Urothelium cell line (cell line): ENCODE results near the gene PRSS22.
A peak's percentile ranks its signal among the peaks of the same experiment; 100 is the strongest.

ENCODE experiments used
- DNase-seq: peaks from one replicate; pipeline ENCODE4 v3.0.0; 2011; ENCODE audit warnings: low spot score, mixed read lengths
- FAIRE-seq: peaks from 2 replicates; lab custom pipeline; 2011; peaks lifted over from hg19 to GRCh38; lab: Jason Lieb, UNC

The PRSS22 gene

DNA sequence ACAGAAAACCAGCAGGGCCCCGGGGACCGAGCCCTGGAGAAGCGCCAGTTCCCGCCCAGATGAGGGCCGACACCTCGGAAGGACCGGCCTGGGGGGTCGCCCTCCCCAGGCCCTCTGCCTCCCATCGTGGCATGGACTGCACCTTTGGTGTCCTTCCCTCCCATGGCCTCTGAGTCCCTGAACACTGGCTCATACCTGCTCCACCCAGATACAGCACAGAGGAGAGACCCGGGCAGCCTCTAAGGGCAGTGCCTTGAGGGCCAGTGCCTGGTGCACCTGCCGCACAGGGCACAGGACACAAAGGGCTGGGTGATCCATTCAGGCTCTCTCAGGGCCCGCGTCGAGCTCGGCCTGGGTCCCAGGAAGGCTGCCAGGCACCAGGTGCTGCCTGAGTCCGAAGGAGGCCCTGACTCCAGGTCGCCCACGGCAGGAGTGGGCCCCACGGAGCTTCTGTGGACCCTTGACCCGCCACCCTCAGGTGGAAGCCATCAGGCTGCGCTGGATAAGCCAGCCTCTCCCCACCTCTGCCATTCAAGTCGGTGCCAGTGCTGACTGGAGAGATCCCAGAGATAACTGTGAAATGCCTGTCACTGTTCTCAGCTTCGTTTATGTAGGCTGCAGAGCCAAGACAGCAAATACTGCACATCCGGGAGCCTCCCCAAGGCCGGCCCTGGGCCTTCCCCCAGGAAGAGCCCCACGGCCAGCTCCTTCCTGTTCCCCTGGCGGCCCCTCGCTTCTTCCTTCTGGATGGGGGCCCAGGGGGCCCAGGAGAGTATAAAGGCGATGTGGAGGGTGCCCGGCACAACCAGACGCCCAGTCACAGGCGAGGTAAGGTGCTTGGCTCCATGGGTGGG, 28.2 kb downstream of the PRSS22 start, which contains the start of gene ZG16B:
ZG16B (plus strand) TSS at position 803 of the 854 bp plus-strand sequence. CDS start 139 bp downstream, outside the sequence.
- FAIRE-seq: no peak
- no peak for DNase-seq

GRCh38 chr16:2828876-2829430, 29.0 kb downstream of the PRSS22 start:
- no peak for FAIRE-seq

GRCh38 chr16:2828521-2828840, 29.5 kb downstream of the PRSS22 start:
- FAIRE-seq (no peak), DNase-seq (no peak)

More at GRCh38 chr16:2828876-2829430, 29.0 kb downstream of the PRSS22 start:
- DNase-seq: no peak

- no peak for FAIRE-seq
- no peak for DNase-seq
Observed at GRCh38 chr16:2827831-2828520, 30.0 kb downstream of the PRSS22 start.

DNA sequence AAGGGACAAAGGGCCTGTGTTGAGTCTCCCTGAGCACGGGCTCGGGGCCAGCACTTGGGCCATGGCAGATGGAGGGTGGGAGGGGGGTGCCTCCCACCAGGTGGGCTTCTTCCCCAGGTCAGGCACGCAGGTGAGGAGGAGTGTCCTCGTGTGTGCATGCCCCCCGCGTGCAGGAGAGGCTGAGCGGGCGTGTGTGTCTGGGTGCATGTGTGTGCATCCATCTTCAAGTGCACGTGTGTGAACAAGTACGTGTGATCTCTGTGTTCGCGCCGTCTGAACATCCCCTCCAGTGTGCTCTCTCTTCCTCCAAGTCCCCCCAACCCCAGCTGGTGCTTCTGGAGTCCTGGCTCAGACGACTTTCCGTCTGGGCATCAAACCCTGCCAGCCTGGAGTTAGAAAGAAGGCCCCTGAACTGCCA, 30.6 kb downstream of the PRSS22 start:
- FAIRE-seq (peak; percentile 79), DNase-seq (no peak)

GRCh38 chr16:2826591-2827373, 31.2 kb downstream of the PRSS22 start:
- no peak for FAIRE-seq
- no peak for DNase-seq

- no peak for FAIRE-seq
- no peak for DNase-seq
Observed at GRCh38 chr16:2825906-2826305, 32.1 kb downstream of the PRSS22 start.

- no peak for FAIRE-seq
- no peak for DNase-seq
Observed at GRCh38 chr16:2825049-2825742, 32.8 kb downstream of the PRSS22 start.

DNA sequence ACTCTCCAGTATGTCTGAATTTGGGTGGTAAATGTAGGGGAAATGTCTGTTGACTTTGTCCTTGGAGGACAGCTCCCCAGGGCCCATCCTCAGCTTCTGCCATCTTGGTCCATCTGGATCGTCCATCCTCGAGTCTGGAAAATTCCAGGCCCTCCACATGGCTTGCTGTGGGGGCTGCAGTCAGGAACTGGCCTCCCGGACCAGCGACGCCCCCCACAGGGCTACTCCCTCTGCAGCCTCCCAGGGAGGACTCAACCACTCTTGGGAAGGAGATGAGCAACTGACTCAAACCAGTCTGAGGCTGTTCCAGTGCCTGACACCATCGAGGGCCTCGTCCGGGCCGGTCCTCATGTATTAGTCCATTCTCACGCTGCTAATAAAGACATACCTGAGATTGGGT, 33.3 kb downstream of the PRSS22 start:
- DNase-seq (no peak), FAIRE-seq (no peak)

DNA sequence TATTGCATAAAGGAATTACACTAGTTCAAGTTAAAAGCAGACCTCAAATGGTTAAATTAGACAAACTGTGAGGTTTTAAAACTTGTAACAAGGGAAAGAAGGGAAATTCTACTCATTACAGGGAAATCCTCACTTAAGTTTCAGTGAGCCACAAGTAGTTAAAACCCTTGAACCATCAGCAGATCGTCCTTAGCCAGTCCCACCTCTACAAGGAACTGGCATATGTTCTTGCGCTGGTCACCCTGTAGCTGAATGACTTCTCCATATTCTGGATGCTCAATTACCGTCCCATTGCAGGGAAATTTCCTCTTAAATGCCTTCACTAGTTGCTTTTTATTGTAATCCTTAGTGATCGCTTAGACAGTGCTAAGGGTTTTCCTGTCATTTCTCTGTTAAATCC, 35.5 kb downstream of the PRSS22 start:
- DNase-seq (no peak), FAIRE-seq (no peak)

GRCh38 chr16:2822158-2822495, 35.8 kb downstream of the PRSS22 start:
- no peak for DNase-seq
- no peak for FAIRE-seq

DNA sequence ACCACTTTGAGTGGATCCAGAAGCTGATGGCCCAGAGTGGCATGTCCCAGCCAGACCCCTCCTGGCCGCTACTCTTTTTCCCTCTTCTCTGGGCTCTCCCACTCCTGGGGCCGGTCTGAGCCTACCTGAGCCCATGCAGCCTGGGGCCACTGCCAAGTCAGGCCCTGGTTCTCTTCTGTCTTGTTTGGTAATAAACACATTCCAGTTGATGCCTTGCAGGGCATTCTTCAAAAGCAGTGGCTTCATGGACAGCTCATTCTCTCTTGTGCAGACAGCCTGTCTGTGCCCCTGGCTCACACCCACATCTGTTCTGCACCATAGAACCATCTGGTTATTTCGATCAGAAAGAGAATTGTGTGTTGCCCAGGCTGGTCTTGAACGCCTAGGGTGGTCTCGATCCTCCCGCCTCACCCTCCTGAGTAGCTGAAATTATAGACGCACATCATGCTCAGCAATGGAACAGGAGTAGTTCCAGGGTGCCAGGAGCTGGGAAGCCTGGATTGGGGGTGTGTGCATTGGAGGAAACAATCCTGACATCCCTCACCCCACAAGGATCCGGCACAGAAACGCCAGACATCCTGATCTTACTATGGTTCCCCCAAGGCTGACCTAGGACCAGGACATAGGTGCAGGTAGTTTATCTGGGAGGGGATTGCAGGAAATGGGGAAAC, 36.3 kb downstream of the PRSS22 start:
- DNase-seq: no peak
- FAIRE-seq: no peak

DNA sequence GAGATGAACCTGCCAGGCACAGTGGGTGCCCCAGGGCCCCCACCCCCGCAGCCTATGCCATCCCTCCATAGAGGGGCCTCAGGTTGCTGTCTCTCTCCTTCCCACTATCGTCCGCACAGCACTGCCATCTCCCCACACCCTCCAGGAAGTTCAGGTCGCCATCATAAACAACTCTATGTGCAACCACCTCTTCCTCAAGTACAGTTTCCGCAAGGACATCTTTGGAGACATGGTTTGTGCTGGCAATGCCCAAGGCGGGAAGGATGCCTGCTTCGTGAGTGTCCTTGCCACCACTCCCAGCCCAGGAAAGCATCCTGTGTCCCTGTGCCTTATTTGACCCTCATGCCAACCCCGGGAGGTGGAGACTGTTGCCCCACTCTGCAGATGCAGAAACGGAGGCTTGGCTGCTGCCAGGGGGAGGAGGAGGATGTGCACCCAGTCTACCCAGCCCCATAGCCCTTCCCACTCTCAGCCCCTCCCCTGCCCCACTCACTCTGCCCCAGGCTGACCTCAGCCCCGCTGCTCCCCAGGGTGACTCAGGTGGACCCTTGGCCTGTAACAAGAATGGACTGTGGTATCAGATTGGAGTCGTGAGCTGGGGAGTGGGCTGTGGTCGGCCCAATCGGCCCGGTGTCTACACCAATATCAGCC, 37.0 kb downstream of the PRSS22 start:
- no peak for DNase-seq

DNA sequence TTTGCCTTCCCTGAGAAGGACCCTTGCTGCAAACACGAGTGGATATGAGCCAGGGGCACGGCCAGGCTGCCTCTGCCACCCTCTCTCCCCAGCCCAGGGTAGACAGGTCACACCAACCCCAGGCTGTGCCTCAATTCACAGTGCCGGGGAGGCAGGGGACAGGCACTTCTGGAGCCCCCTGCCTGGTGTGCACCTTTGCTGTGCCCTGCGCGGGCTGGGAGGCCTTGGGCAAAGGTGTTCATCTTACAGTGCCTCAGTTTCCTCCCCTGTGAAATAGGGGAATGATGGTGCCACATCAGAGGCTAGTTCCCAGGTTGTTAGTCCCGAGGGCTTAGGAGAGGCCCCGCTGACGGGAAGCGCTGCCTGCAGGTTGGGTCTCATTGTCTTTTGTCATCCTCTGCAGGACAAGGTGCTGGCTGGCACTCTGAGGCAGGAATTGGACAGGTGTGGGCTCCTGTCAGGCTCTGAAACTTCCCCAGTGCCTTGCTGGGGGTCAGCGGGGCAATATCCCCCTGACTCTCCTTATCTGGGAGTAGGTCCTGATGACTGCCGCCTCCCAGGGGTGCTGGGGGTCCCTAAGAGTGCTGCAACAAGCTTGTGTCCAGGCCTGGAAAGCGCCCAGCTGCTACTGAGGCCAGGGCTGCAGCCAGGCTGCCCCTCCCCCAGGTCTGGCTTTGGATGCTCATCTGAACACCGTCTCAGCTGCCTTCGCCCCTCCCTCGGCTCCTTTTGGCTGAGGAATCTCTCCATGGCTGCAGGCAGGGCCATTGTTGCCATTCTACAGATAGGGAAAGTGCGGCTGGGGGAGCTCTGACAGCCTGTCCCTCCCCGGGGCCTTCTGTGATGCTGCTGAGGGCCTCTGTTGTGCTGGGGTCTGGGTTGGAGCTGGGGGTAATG, 37.8 kb downstream of the PRSS22 start:
- no peak for DNase-seq
- no peak for FAIRE-seq

More for the DNA sequence above, 37.0 kb downstream of the PRSS22 start:
- no peak for FAIRE-seq

- FAIRE-seq (no peak), DNase-seq (no peak)
Observed at GRCh38 chr16:2819179-2819938, 38.6 kb downstream of the PRSS22 start.

GRCh38 chr16:2818272-2818876, 39.6 kb downstream of the PRSS22 start:
- peak; percentile 59 for FAIRE-seq
- no peak for DNase-seq
